ENCODE results near the gene TMEFF2.

GRCh38 chr2:192183296-192183695, 11.4 kb downstream of the TMEFF2 start:
- TF ChIP-seq CTCF (IDR thresholded peaks at IDR 0.05) (no peak), POLR2A (IDR thresholded peaks at IDR 0.05) (no peak)
